GM20431 (cell line): Measurements from ENCODE around the gene LRRC10.

ENCODE experiments used
- in situ Hi-C: fragments of 300-500 bp; cut with MseI, MboI; formaldehyde crosslinking; loops from one replicate; pipeline ENCODE4 v1.15.0; 2020; ENCODE audit warnings: low sequenced_read_pairs; ENCODE audit not compliant: unreplicated experiment

Gene LRRC10

GRCh38 chr12:69579029-69579428, 31.7 kb downstream of the LRRC10 start:
- in situ Hi-C loops = loop anchor here (25.0 kb wide), 1 partner anchor 192 kb away; no protein-coding TSS in a partner anchor

DNA sequence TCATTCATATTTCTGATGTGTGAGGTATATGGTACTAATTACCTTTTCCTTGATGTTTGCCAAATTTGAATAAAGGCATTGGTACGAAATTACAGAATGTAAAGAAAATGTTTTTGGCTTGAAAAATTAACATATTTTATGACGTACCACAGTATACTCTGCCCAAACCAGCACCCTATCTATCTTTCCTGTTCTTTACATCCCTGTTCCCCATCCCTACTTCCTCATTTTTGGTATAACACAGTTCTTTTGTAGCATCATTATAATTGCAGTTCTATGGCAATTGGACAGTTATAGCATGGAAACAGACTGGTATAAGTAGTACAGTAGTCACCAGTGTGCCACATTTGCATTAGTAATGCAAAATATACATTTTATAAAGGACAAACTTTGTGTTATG, 32.4 kb downstream of the LRRC10 start:
- in situ Hi-C loops = loop anchor here (25.0 kb wide), 1 partner anchor 191 kb away; no protein-coding TSS in a partner anchor

DNA sequence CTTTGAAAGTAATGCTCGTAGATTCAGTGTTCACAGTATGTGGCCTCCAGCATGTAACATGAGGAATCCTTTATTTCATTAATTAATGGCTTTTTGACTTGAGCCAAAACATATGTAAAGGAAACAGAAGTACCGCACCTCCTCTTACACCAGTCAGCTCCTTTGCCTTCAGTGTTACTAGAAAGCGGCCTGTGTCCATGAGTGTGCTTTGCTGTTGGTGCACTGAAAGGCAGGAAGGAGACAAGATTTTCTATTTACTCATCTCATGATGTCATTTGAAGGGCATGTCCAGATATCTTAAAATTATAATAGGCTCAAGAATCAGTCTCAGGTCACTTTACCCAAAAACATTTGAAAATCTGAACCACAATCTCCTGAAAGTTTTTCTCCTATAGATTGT, 35.4 kb downstream of the LRRC10 start:
- in situ Hi-C loops = loop anchor here (25.0 kb wide), 1 partner anchor 188 kb away; no protein-coding TSS in a partner anchor

DNA sequence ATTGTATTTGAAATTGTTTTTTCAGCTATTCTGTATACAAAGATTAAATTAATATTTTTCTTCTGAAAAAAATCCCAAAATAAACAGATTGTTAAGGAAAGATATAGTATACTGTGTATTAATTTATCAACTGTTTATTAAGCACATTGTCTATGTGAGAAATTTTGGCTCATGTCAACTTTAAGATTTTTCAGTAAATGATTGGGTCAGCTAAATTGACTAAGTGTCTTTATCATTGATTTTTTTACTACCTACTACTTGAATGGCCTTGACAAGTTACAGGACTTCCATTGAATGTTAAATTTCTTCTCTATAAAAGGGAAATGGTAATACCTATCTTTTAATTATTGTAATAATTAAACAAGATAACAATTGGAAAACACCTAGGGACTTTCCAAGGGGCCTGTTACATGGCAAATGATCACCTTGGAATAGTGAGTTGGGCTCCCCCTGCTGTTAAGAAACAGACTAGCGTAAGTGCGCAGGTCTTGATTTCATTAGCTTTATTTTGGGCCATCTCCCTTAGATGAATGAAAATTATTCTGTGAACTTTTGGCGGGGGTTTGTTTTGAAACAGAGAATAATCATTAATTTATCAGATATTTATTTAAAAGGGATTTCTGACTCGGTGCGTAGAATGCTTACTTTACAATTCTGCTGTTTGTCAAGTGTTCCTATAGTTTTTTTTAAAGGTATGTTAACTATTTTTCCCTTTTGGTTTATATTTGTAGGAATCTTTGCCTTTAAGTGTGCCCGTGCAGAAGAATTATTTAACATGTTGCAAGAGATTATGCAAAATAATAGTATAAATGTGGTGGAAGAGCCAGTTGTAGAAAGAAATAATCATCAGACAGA, 39.9 kb downstream of the LRRC10 start:
- in situ Hi-C loops = no loop called here

- in situ Hi-C loops = no loop called here
Measured at GRCh38 chr12:69570000-69570516, 40.6 kb downstream of the LRRC10 start.

- in situ Hi-C loops = no loop called here
Measured at GRCh38 chr12:69569236-69569635, 41.5 kb downstream of the LRRC10 start.

DNA sequence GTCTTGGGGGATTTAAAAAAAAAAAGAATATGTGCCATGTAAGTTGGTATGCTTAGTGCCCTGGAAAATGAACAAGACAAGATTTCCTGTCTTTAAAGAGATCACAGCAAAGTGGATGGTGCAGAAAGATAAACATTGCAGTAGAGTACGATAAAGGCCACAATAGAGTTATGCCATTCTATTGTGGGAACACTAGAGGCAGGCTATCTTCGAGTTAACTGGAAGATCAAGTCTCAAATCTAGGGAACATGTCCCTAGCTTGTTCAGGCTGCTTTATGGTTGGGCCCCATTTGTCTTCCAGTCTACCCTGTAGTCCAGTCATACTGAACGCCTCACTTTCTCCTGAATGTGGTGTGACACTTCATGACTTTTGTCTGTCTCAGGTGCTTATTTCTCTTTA, 44.1 kb downstream of the LRRC10 start:
- in situ Hi-C loops = no loop called here

DNA sequence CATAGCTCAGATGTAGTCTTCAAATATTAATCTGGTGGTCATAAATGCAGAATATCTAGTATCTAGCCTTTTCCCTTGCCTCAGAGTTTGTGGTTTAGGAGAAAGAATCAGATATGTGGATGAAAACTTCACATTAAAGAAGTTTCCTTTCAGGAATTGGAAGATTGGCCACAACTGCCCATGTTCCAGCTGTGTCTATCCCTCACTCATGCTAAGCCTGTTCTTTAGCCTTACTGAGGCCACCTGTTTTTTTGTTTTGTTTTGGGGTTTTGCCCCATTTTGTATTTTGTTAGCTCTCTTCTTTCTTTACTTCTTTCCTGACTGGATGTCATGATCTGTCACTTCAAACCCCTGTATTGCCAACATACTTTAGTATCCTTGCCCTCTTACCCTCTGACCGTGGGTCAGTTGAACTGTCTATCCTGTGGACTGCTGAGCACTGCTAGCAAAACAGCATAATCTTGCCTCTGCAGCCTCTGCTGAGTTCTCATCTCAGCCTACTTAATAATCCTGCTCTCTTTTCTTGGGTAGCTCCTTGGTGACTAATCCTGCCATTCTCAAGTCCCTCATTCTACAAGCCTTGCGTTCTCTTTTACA, 47.4 kb downstream of the LRRC10 start:
- in situ Hi-C loops = no loop called here
